GM12892 (cell line): ENCODE measurements around the gene ASCC1.

Experiments used
- POLR2A ChIP-seq: IDR thresholded peaks from 2 replicates; pipeline ENCODE4 v1.6.1; 2011; ENCODE audit warnings: low read depth, low read length, control low read depth
- POLR2AphosphoS5 ChIP-seq: IDR thresholded peaks from 2 replicates; pipeline ENCODE4 v1.6.1; 2011; ENCODE audit warnings: low read depth, low read length, control low read depth

DNA sequence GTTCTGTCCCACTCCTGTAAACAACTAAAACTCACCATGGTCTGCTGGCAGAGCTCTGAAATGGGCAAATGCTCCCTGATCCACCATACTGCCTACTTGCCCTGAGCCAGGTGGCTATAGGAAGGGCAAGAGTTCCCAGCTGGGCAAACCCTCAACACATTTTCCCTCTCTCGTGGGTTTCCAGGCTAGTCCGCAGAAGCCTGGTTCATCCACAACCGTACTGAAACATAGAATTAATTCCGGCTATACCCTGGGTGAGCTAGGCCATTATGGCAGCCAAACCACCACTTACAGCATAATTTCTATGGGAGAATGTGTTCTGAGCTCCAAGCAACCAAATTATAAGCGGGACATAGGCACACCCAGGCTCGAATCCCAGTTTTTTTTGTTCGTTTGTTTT lies 37.5 kb upstream of the ASCC1 start:
- no peak for TF ChIP-seq POLR2AphosphoS5
- TF ChIP-seq POLR2A: no peak
